Measurements from ENCODE around the gene TMEM14B. TPM values are rescaled to one million over a fixed set of nuclear protein-coding genes. Genes with fewer than 3 reads are reported as not detected.

The TMEM14B gene
- total and polyA plus RNA-seq, 9 of the 15 experiments (the other 6 are each of a cell fraction or from before 2014, with no cell fraction given) = 174 to 862 (median 263) TPM

GRCh38 chr6:10722820-10723566 is 24.6 kb upstream of the TMEM14B start, which contains the start of gene TMEM14C (continued):
- peak; percentile 64; the same call in 1 of the 2 replicates for TF ChIP-seq AFF4 (CRISPR knock-in tag; IDR thresholded peaks at IDR 0.05)
- 0 out of 4 replicates have a peak, but pooled peaks of 1 of the 2 experiments have one; percentile 34 for TF ChIP-seq BCLAF1 (IDR thresholded peaks at IDR 0.05; ENCODE audit: borderline replicate concordance in 1 of 2, control insufficient read depth in 1 of 2, low read depth in 2 of 2, low read length in 1 of 2)
- no peak for TF ChIP-seq RBM39 (optimal IDR thresholded peaks at IDR 0.05; ENCODE audit: low read depth, low read length)
- TF ChIP-seq TAF7 (tag; IDR thresholded peaks at IDR 0.05) = peak; percentile 90
- no peak for TF ChIP-seq ZBTB8A (IDR thresholded peaks at IDR 0.05; ENCODE audit: partially characterized antibody)
- peak; percentile 21 for TF ChIP-seq SMAD1 (IDR thresholded peaks at IDR 0.05; ENCODE audit: low read depth, low read length, partially characterized antibody)
- TF ChIP-seq MAFF (IDR thresholded peaks at IDR 0.05; ENCODE audit: low read length) = no peak
- no peak for TF ChIP-seq HMG20A (CRISPR knock-in tag; conservative IDR thresholded peaks at IDR 0.05)
- no peak for TF ChIP-seq ESRRB (CRISPR knock-in tag; IDR thresholded peaks at IDR 0.05; ENCODE audit: borderline replicate concordance)
- TF ChIP-seq FOXP1 (CRISPR knock-in tag; IDR thresholded peaks at IDR 0.05) = no peak; the same call in 1 of the 2 replicates
- no peak for TF ChIP-seq FUS (optimal IDR thresholded peaks at IDR 0.05; ENCODE audit: low read depth, low read length)
- no peak for TF ChIP-seq ZNF75A (CRISPR knock-in tag; IDR thresholded peaks at IDR 0.05)
- TF ChIP-seq USF2 (CRISPR knock-in tag; IDR thresholded peaks at IDR 0.05) = peak; percentile 91; the same call in 1 of the 2 replicates
- no peak for TF ChIP-seq TCF7L2 (IDR thresholded peaks at IDR 0.05; ENCODE audit: low read depth, low read length)
- TF ChIP-seq HNRNPLL (IDR thresholded peaks at IDR 0.05; ENCODE audit: low read depth, low read length, poor library complexity, severe bottlenecking) = peak; percentile 83
- no peak for TF ChIP-seq SMAD3 (CRISPR knock-in tag; conservative IDR thresholded peaks at IDR 0.05)
